OCI-LY3 (cell line): ENCODE measurements around the gene SBK1.

Experiments
- EZH2phosphoT487 ChIP-seq: fragments of 200-600 bp; shearing (Covaris generic); IDR thresholded peaks from 2 replicates; pipeline ENCODE4 v1.6.1; 2018; ENCODE audit warnings: antibody characterized with exemption, mixed run types, low read depth
- TF ChIP-seq, protein P1 (sequence below): fragments of 200-600, 300-600 bp; sonication (generic); IDR thresholded peaks from 2 replicates; pipeline ENCODE4 v1.5.1; 2014; ENCODE audit warnings: antibody characterized with exemption, low read length, low read depth

- TF ChIP-seq, protein P1, sequence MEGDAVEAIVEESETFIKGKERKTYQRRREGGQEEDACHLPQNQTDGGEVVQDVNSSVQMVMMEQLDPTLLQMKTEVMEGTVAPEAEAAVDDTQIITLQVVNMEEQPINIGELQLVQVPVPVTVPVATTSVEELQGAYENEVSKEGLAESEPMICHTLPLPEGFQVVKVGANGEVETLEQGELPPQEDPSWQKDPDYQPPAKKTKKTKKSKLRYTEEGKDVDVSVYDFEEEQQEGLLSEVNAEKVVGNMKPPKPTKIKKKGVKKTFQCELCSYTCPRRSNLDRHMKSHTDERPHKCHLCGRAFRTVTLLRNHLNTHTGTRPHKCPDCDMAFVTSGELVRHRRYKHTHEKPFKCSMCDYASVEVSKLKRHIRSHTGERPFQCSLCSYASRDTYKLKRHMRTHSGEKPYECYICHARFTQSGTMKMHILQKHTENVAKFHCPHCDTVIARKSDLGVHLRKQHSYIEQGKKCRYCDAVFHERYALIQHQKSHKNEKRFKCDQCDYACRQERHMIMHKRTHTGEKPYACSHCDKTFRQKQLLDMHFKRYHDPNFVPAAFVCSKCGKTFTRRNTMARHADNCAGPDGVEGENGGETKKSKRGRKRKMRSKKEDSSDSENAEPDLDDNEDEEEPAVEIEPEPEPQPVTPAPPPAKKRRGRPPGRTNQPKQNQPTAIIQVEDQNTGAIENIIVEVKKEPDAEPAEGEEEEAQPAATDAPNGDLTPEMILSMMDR = no peak
- TF ChIP-seq EZH2phosphoT487 = no peak
Measured at GRCh38 chr16:28289048-28289447, 3.3 kb upstream of the SBK1 start.
